ENCODE data around the gene HSPB9.

DNA sequence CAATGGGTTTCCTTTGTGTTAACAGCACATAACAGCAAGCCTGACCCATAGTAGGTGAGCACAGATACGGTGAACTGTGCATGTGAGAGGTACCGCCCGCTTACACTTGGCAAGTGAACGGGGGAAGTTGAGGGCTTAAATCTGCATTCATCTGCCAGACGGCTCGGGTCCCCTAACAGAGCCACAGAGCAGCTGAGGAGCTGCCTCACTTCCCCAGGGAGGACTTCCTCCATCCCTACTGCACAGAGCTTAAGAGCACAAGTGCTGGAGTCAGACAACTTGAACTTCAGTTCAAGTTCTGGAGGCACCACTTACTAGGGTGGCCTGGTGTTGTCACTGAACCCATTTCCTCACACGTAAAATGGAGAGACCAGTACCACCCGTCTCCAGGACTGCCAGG lies 18.8 kb downstream of the HSPB9 start:
- TF ChIP-seq, protein P1, sequence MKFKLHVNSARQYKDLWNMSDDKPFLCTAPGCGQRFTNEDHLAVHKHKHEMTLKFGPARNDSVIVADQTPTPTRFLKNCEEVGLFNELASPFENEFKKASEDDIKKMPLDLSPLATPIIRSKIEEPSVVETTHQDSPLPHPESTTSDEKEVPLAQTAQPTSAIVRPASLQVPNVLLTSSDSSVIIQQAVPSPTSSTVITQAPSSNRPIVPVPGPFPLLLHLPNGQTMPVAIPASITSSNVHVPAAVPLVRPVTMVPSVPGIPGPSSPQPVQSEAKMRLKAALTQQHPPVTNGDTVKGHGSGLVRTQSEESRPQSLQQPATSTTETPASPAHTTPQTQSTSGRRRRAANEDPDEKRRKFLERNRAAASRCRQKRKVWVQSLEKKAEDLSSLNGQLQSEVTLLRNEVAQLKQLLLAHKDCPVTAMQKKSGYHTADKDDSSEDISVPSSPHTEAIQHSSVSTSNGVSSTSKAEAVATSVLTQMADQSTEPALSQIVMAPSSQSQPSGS (CRISPR knock-in tag; IDR thresholded peaks at IDR 0.05): no peak
- TF ChIP-seq, protein P2, sequence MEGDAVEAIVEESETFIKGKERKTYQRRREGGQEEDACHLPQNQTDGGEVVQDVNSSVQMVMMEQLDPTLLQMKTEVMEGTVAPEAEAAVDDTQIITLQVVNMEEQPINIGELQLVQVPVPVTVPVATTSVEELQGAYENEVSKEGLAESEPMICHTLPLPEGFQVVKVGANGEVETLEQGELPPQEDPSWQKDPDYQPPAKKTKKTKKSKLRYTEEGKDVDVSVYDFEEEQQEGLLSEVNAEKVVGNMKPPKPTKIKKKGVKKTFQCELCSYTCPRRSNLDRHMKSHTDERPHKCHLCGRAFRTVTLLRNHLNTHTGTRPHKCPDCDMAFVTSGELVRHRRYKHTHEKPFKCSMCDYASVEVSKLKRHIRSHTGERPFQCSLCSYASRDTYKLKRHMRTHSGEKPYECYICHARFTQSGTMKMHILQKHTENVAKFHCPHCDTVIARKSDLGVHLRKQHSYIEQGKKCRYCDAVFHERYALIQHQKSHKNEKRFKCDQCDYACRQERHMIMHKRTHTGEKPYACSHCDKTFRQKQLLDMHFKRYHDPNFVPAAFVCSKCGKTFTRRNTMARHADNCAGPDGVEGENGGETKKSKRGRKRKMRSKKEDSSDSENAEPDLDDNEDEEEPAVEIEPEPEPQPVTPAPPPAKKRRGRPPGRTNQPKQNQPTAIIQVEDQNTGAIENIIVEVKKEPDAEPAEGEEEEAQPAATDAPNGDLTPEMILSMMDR (IDR thresholded peaks at IDR 0.05 in 2 of 3, conservative IDR thresholded peaks at IDR 0.05 in 1 of 3; ENCODE audit: insufficient read depth in 2 of 3, low read depth in 1 of 3, low read length in 3 of 3): no peak
- TF ChIP-seq ZZZ3 (IDR thresholded peaks at IDR 0.05) (no peak), MAFK (IDR thresholded peaks at IDR 0.05; ENCODE audit: low read length) (no peak), RAD21 (CRISPR knock-in tag; conservative IDR thresholded peaks at IDR 0.05 in 1 of 2, IDR thresholded peaks at IDR 0.05 in 1 of 2) (no peak), EZH2 (IDR thresholded peaks at IDR 0.05; ENCODE audit: borderline replicate concordance, low read depth, low read length) (no peak), POLR2AphosphoS5 (IDR thresholded peaks at IDR 0.05; ENCODE audit: control insufficient read depth, insufficient read depth, low read depth, low read length) (no peak)
- TF ChIP-seq, protein P3, sequence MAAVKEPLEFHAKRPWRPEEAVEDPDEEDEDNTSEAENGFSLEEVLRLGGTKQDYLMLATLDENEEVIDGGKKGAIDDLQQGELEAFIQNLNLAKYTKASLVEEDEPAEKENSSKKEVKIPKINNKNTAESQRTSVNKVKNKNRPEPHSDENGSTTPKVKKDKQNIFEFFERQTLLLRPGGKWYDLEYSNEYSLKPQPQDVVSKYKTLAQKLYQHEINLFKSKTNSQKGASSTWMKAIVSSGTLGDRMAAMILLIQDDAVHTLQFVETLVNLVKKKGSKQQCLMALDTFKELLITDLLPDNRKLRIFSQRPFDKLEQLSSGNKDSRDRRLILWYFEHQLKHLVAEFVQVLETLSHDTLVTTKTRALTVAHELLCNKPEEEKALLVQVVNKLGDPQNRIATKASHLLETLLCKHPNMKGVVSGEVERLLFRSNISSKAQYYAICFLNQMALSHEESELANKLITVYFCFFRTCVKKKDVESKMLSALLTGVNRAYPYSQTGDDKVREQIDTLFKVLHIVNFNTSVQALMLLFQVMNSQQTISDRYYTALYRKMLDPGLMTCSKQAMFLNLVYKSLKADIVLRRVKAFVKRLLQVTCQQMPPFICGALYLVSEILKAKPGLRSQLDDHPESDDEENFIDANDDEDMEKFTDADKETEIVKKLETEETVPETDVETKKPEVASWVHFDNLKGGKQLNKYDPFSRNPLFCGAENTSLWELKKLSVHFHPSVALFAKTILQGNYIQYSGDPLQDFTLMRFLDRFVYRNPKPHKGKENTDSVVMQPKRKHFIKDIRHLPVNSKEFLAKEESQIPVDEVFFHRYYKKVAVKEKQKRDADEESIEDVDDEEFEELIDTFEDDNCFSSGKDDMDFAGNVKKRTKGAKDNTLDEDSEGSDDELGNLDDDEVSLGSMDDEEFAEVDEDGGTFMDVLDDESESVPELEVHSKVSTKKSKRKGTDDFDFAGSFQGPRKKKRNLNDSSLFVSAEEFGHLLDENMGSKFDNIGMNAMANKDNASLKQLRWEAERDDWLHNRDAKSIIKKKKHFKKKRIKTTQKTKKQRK (IDR thresholded peaks at IDR 0.05; ENCODE audit: borderline replicate concordance, low read depth, low read length): no peak
